WERI-Rb-1 (cell line): ENCODE results near the gene KCNN2.

Experiments used
- DNase-seq: peaks from one replicate; pipeline ENCODE4 v3.0.0-alpha.2; 2020
- H3K27ac ChIP-seq: fragments of 250-450 bp; sonication (Bioruptor Pico); 2 replicates; pipeline ENCODE4 v1.5.1; 2020; ENCODE audit warnings: mild to moderate bottlenecking, moderate library complexity
- H3K27me3 ChIP-seq: fragments of 250-450 bp; sonication (Bioruptor Pico); 2 replicates; pipeline ENCODE4 v1.5.1; 2021; ENCODE audit warnings: mild to moderate bottlenecking, low read depth, moderate library complexity; ENCODE audit not compliant: insufficient read depth, severe bottlenecking
- H3K36me3 ChIP-seq: fragments of 250-450 bp; sonication (Bioruptor Pico); 2 replicates; pipeline ENCODE4 v1.5.1; 2020; ENCODE audit warnings: mild to moderate bottlenecking, moderate library complexity
- H3K4me3 ChIP-seq: 2 replicates; pipeline ENCODE4 v1.5.1; 2011; ENCODE audit warnings: low read depth, mild to moderate bottlenecking, control low read depth, low read length
- H3K9me3 ChIP-seq: fragments of 250-450 bp; sonication (Bioruptor Pico); 2 replicates; pipeline ENCODE4 v1.5.1; 2021; ENCODE audit warnings: mild to moderate bottlenecking, moderate library complexity; ENCODE audit not compliant: severe bottlenecking
- TF ChIP-seq, protein P1 (sequence below): IDR thresholded peaks from 2 replicates; pipeline ENCODE4 v1.5.1; 2011; ENCODE audit warnings: low read depth, mild to moderate bottlenecking, control low read depth, inconsistent platforms, low read length

The KCNN2 gene

GRCh38 chr5:114407783-114408182 is 45.9 kb downstream of the KCNN2 start:
- DNase-seq, result no peak

GRCh38 chr5:114408847-114409246 is 47.0 kb downstream of the KCNN2 start:
- Histone ChIP-seq H3K4me3 (no peak overlapping the region), H3K9me3 (no peaks in the 10 kb centered on the region), H3K27ac (no peak overlapping the region), H3K27me3 (no peaks in the 10 kb centered on the region), H3K36me3 (no peaks in the 10 kb centered on the region)
- TF ChIP-seq, protein P1, sequence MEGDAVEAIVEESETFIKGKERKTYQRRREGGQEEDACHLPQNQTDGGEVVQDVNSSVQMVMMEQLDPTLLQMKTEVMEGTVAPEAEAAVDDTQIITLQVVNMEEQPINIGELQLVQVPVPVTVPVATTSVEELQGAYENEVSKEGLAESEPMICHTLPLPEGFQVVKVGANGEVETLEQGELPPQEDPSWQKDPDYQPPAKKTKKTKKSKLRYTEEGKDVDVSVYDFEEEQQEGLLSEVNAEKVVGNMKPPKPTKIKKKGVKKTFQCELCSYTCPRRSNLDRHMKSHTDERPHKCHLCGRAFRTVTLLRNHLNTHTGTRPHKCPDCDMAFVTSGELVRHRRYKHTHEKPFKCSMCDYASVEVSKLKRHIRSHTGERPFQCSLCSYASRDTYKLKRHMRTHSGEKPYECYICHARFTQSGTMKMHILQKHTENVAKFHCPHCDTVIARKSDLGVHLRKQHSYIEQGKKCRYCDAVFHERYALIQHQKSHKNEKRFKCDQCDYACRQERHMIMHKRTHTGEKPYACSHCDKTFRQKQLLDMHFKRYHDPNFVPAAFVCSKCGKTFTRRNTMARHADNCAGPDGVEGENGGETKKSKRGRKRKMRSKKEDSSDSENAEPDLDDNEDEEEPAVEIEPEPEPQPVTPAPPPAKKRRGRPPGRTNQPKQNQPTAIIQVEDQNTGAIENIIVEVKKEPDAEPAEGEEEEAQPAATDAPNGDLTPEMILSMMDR, result no peak
- DNase-seq, result no peak

More at GRCh38 chr5:114407783-114408182, 45.9 kb downstream of the KCNN2 start:
- H3K9me3 ChIP-seq, result no peaks in the 10 kb centered on the region
- no peak overlapping the region for H3K27ac ChIP-seq
- no peaks in the 10 kb centered on the region for H3K36me3 ChIP-seq
- no peaks in the 10 kb centered on the region for H3K27me3 ChIP-seq
- TF ChIP-seq, protein P1, result no peak
- H3K4me3 ChIP-seq, result no peak overlapping the region

DNA sequence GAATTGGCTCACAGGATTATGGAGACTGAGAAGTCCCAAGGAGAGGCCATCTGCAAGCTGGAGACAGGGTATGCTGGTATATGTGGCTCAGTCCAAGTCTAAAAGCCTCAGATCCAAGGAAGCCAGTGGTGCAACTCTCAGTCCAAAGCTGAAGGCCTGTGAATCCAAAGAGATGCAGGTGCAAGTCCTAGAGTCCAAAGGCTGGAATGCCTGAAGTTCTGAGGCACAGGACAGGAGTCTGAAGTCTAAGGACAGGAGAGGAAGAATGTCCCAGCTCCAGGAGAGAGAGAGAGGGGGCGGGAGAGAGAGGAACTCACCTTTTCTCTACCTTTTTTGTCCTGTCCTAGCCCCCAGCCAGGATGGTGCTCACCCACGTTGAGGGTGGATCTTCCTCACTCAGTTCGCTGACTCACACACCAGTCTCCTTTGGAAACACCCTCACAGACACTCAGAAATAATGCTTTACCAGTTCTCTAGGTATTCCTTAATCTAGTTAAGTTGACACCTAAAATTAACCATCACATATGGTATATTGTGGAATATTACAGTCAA is 49.6 kb downstream of the KCNN2 start:
- TF ChIP-seq, protein P1, result no peak
- Histone ChIP-seq H3K27me3 (no peaks in the 10 kb centered on the region), H3K4me3 (no peak overlapping the region), H3K27ac (no peak overlapping the region), H3K9me3 (no peaks in the 10 kb centered on the region), H3K36me3 (no peaks in the 10 kb centered on the region)
- DNase-seq, result no peak

GRCh38 chr5:114412510-114413171 is 50.8 kb downstream of the KCNN2 start:
- no peak overlapping the region for H3K27ac ChIP-seq

DNA sequence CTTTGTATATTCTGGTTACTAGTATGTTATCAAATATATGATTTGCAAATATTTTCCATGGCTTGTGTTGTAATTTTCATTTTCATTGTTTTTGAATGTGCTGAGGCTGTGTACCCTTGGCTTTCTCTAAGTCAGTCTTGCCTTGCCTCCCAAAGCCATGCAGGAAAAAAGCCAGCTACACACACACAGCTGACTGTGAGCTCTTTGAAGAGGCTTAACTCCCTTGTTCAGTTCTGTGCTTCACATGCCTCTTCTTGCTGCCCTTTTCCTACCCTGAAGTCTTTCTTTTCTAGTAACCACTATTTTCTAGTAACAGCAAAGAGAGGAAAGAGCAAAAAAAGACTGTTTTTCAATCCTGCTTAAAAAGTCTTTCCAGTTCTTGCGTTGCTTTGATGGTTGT is 53.9 kb downstream of the KCNN2 start:
- DNase-seq, result no peak
- no peak overlapping the region for H3K27ac ChIP-seq
- no peaks in the 10 kb centered on the region for H3K9me3 ChIP-seq
- TF ChIP-seq, protein P1, result no peak
- no peak overlapping the region for H3K4me3 ChIP-seq
- no peaks in the 10 kb centered on the region for H3K36me3 ChIP-seq
- no peaks in the 10 kb centered on the region for H3K27me3 ChIP-seq

More at GRCh38 chr5:114412510-114413171, 50.8 kb downstream of the KCNN2 start:
- Histone ChIP-seq H3K36me3 (no peaks in the 10 kb centered on the region), H3K9me3 (no peaks in the 10 kb centered on the region), H3K4me3 (no peak overlapping the region), H3K27me3 (no peaks in the 10 kb centered on the region)
- no peak for DNase-seq
- TF ChIP-seq, protein P1, result no peak
